ENCODE results near the gene ERVMER34-1. TPM values are rescaled to one million over a fixed set of nuclear protein-coding genes. Genes with fewer than 3 reads are reported as not detected.

Gene ERVMER34-1
- total RNA-seq, 5 donors from 2014 or later (not counting 1 experiment from before 2014, with no cell fraction given): not detected

DNA sequence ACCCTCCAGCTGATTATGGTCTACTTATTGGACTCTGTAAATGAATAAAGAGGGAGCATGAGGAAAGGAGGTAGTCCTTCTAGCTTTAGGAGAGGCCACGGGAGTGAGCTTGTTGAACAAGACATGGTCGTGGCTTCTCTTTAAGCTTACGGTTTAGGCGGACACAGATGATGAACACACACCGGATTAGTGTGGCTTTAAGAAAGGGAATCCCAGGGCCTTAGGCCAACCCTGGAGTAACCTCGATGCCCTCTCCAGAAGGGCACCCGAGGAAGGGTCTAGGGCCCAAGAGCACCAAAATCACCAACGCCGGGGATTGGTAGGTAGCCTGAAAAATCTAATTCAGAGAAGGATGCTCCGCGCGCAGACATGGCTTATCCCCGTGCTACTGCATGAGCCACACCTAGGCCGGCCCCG, 39.4 kb downstream of the ERVMER34-1 start:
- no peaks in the 10 kb centered on the region for H3K9me3 Mint-ChIP-seq
- peaks cover 21% of the 10 kb centered on the region for H3K36me3 Mint-ChIP-seq
- Histone ChIP-seq H3K36me3 (ENCODE audit: control insufficient read depth in 2 of 2, extremely low read depth in 1 of 2, insufficient read depth in 1 of 2, low read length in 1 of 2) (peaks cover 2 to 22% of the 10 kb centered on the region in 2 donors), H3K9me3 (no peaks in the 10 kb centered on the region), H3K27ac (ENCODE audit: low read length) (peak overlapping the region; percentile 75), H3K4me1 (ENCODE audit: control insufficient read depth in 1 of 2, extremely low read depth in 1 of 2, insufficient read depth in 2 of 2, low read length in 2 of 2) (peaks cover 7 to 39% of the 10 kb centered on the region in 2 experiments), H3K27me3 (replicated peaks in 1 of 2; ENCODE audit: control insufficient read depth in 2 of 2, extremely low read depth in 1 of 2, insufficient read depth in 2 of 2, low read length in 1 of 2) (no peaks in the 10 kb centered on the region), H3K4me3 (ENCODE audit: control insufficient read depth in 1 of 2, extremely low read depth in 1 of 2, low read length in 1 of 2) (peak overlapping the region in 1 of 2 donors; percentile 55)
- ATAC-seq (replicated peaks in 1 of 4) (peak in 1 of 4 experiments; percentile 0), DNase-seq (no peak)
- ChIA-PET CTCF (interaction anchor here in 1 of 2 donors (0.5 to 2.5 kb wide), 5 partner anchors 9 to 1521 kb away, joined by 3 to 23 read pairs (median 4); no protein-coding TSS in a partner anchor), POLR2A (interaction anchor here (0.5 to 2.2 kb wide), 12 partner anchors 9 to 1319 kb away, joined by 3 to 36 read pairs (median 3); no protein-coding TSS in a partner anchor)
- peaks cover 36 to 51% (median 50%) of the 10 kb centered on the region in 3 donors for H3K4me1 Mint-ChIP-seq
- H3K27ac Mint-ChIP-seq: peak overlapping the region; percentile 41 to 84
- H3K27me3 Mint-ChIP-seq: no peaks in the 10 kb centered on the region
- 26% methylated on average over 13 of the region's 15 CpGs for WGBS (ENCODE audit: insufficient coverage)
- H3K4me3 Mint-ChIP-seq: peak overlapping the region; percentile 70 to 86 (median 77)

DNA sequence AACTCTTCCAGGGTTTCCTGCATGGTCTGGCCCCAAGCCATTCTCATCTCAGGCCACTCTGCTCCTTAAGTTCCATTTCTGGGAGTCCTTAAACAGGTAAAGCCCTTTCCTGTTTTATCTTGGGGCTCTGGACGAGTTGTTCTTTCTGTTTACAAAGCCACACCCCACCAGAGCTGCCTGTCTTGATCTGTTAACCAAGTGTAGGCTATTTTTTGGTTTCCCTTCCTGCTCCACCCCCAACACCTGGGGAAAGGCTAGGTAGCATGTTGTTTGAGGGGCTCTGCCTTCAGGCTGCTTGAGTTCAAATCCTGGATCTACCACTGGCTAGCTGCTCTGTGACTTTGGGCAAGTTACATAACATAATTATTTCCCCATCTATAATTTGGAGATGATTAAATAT, 40.0 kb downstream of the ERVMER34-1 start:
- Histone ChIP-seq H3K36me3 (ENCODE audit: control insufficient read depth in 2 of 2, extremely low read depth in 1 of 2, insufficient read depth in 1 of 2, low read length in 1 of 2) (peaks cover 2 to 17% of the 10 kb centered on the region in 2 donors), H3K4me1 (ENCODE audit: control insufficient read depth in 1 of 2, extremely low read depth in 1 of 2, insufficient read depth in 2 of 2, low read length in 2 of 2) (peaks cover 7 to 39% of the 10 kb centered on the region in 2 experiments), H3K27me3 (replicated peaks in 1 of 2; ENCODE audit: control insufficient read depth in 2 of 2, extremely low read depth in 1 of 2, insufficient read depth in 2 of 2, low read length in 1 of 2) (no peaks in the 10 kb centered on the region), H3K27ac (ENCODE audit: low read length) (peak overlapping the region; percentile 75), H3K9me3 (no peaks in the 10 kb centered on the region), H3K4me3 (ENCODE audit: control insufficient read depth in 1 of 2, extremely low read depth in 1 of 2, low read length in 1 of 2) (no peak overlapping the region)
- no CpG with 5 or more reads among the region's 1 CpG for WGBS (ENCODE audit: insufficient coverage)
- Mint-ChIP-seq H3K4me3 (peak overlapping the region; percentile 10 to 86 (median 70)), H3K36me3 (peaks cover 21% of the 10 kb centered on the region), H3K9me3 (no peaks in the 10 kb centered on the region), H3K27me3 (no peaks in the 10 kb centered on the region), H3K27ac (peak overlapping the region; percentile 41 to 84), H3K4me1 (peaks cover 36 to 51% (median 48%) of the 10 kb centered on the region in 3 donors)
- CTCF ChIA-PET: interaction anchor here in 1 of 2 donors (0.5 to 2.5 kb wide), 2 partner anchors 11 to 167 kb away, joined by 3 to 23 read pairs; no protein-coding TSS in a partner anchor
- POLR2A ChIA-PET: interaction anchor here (0.5 to 1.6 kb wide), 3 partner anchors 9 to 408 kb away, joined by 3 to 6 read pairs (median 3); no protein-coding TSS in a partner anchor
- ATAC-seq (replicated peaks in 1 of 4) (no peak), DNase-seq (peak in 1 of 35 experiments; percentile 9)

DNA sequence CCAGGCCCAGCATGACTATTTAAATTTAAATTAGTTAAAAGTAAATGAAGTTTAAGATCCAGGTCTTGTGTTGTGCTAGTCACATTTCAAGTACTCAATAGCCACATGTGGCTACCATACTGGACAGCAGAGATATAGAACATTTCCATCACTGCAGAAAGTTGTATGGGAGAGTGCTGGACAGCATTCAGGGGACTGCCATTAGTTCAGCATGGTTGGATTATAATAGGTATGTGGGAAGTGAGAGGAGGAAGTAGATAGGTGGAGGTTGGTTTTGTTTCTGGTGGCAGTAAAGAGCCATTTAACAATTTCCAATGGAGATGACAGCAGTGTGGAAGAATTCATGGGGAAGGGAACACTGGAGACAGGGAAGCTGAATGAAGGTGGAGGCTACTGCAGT, 42.1 kb downstream of the ERVMER34-1 start:
- CTCF ChIA-PET: no interaction called here
- peak overlapping the region in 1 of 2 donors; percentile 19 for H3K27ac Mint-ChIP-seq

DNA sequence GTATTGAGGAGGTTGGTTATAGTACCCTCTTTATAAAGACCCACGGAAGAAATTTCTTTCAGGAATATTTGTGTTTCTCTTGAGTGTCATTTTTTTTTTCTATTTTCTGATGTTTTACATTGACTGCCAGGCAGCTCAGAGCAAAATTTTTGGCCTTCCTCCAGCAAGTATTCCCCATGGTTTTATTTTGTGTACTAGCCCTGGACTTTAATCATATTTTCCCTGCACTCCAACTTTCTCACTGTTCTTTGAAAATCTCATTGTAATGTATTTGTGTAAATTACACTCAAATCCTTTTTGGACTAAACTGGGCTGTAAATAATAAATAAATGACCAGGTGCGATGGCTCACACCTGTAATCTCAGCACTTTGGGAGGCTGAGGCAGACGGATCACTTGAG, 46.6 kb downstream of the ERVMER34-1 start:
- POLR2A ChIA-PET: no interaction called here
- no peaks in the 10 kb centered on the region for H3K36me3 Mint-ChIP-seq
- no CpG with 5 or more reads among the region's 3 CpGs for WGBS (ENCODE audit: insufficient coverage)

More for the DNA sequence above, 42.1 kb downstream of the ERVMER34-1 start:
- Histone ChIP-seq H3K4me1 (ENCODE audit: control insufficient read depth in 1 of 2, extremely low read depth in 1 of 2, insufficient read depth in 2 of 2, low read length in 2 of 2) (peaks cover 7 to 26% of the 10 kb centered on the region in 2 experiments), H3K9me3 (no peaks in the 10 kb centered on the region), H3K4me3 (ENCODE audit: control insufficient read depth in 1 of 2, extremely low read depth in 1 of 2, low read length in 1 of 2) (no peak overlapping the region), H3K27me3 (replicated peaks in 1 of 2; ENCODE audit: control insufficient read depth in 2 of 2, extremely low read depth in 1 of 2, insufficient read depth in 2 of 2, low read length in 1 of 2) (no peaks in the 10 kb centered on the region), H3K36me3 (ENCODE audit: control insufficient read depth in 2 of 2, extremely low read depth in 1 of 2, insufficient read depth in 1 of 2, low read length in 1 of 2) (peaks cover 2 to 3% of the 10 kb centered on the region in 2 donors), H3K27ac (ENCODE audit: low read length) (no peak overlapping the region)
- Mint-ChIP-seq H3K9me3 (no peaks in the 10 kb centered on the region), H3K36me3 (peaks cover 6% of the 10 kb centered on the region), H3K4me3 (no peak overlapping the region), H3K27me3 (peaks cover 4% of the 10 kb centered on the region in 2 donors), H3K4me1 (peaks cover 15 to 31% (median 28%) of the 10 kb centered on the region in 3 donors)
- ATAC-seq (replicated peaks in 1 of 4) (no peak), DNase-seq (no peak)
- POLR2A ChIA-PET: no interaction called here

DNA sequence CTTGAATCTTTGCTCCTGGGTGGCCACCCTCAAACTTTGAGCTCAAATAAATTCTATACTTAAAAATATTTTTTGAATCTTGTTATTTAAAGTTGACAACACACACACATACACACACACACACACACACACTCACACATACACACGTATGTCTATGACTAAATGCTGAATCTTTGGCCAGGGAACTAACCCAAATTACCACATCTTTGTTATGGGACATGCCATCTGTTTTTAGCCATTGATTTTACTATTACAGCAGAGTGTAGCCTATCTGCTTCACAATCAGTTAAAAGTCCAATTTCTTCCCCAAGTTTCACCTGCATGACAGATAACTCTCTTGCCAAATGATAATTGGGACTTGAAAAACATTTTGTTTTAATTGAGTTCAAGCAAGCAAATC, 47.1 kb downstream of the ERVMER34-1 start:
- ChIA-PET POLR2A (interaction anchor here in 1 of 2 donors (0.6 kb wide), 1 partner anchor 414 kb away, joined by 3 read pairs; no protein-coding TSS in a partner anchor), CTCF (no interaction called here)
- Histone ChIP-seq H3K36me3 (ENCODE audit: control insufficient read depth in 2 of 2, extremely low read depth in 1 of 2, insufficient read depth in 1 of 2, low read length in 1 of 2) (no peaks in the 10 kb centered on the region), H3K4me3 (ENCODE audit: control insufficient read depth in 1 of 2, extremely low read depth in 1 of 2, low read length in 1 of 2) (no peak overlapping the region), H3K27me3 (replicated peaks in 1 of 2; ENCODE audit: control insufficient read depth in 2 of 2, extremely low read depth in 1 of 2, insufficient read depth in 2 of 2, low read length in 1 of 2) (peaks cover 0 to 2% of the 10 kb centered on the region in 2 experiments), H3K4me1 (ENCODE audit: control insufficient read depth in 1 of 2, extremely low read depth in 1 of 2, insufficient read depth in 2 of 2, low read length in 2 of 2) (no peaks in the 10 kb centered on the region), H3K9me3 (no peaks in the 10 kb centered on the region), H3K27ac (ENCODE audit: low read length) (no peak overlapping the region)
- no peak overlapping the region for H3K4me3 Mint-ChIP-seq
- H3K9me3 Mint-ChIP-seq: no peaks in the 10 kb centered on the region
- H3K36me3 Mint-ChIP-seq: no peaks in the 10 kb centered on the region
- no peaks in the 10 kb centered on the region for H3K4me1 Mint-ChIP-seq
- no peak overlapping the region for H3K27ac Mint-ChIP-seq
- peaks cover 4% of the 10 kb centered on the region in 2 donors for H3K27me3 Mint-ChIP-seq
- DNase-seq (no peak), ATAC-seq (replicated peaks in 1 of 4) (no peak)
- 45% methylated on average over 1 of the region's 1 CpG for WGBS (ENCODE audit: insufficient coverage)

More for the DNA sequence above, 46.6 kb downstream of the ERVMER34-1 start:
- H3K4me3 Mint-ChIP-seq: no peak overlapping the region
- Histone ChIP-seq H3K27ac (ENCODE audit: low read length) (no peak overlapping the region), H3K36me3 (ENCODE audit: control insufficient read depth in 2 of 2, extremely low read depth in 1 of 2, insufficient read depth in 1 of 2, low read length in 1 of 2) (no peaks in the 10 kb centered on the region), H3K4me1 (ENCODE audit: control insufficient read depth in 1 of 2, extremely low read depth in 1 of 2, insufficient read depth in 2 of 2, low read length in 2 of 2) (no peaks in the 10 kb centered on the region), H3K4me3 (ENCODE audit: control insufficient read depth in 1 of 2, extremely low read depth in 1 of 2, low read length in 1 of 2) (no peak overlapping the region), H3K27me3 (replicated peaks in 1 of 2; ENCODE audit: control insufficient read depth in 2 of 2, extremely low read depth in 1 of 2, insufficient read depth in 2 of 2, low read length in 1 of 2) (peaks cover 0 to 2% of the 10 kb centered on the region in 2 experiments), H3K9me3 (no peaks in the 10 kb centered on the region)
- H3K27ac Mint-ChIP-seq: no peak overlapping the region
- DNase-seq: no peak
- ATAC-seq (replicated peaks in 1 of 4): no peak
- H3K9me3 Mint-ChIP-seq: no peaks in the 10 kb centered on the region
- H3K4me1 Mint-ChIP-seq: no peaks in the 10 kb centered on the region
- H3K27me3 Mint-ChIP-seq: peaks cover 4% of the 10 kb centered on the region in 2 donors
- CTCF ChIA-PET: no interaction called here

DNA sequence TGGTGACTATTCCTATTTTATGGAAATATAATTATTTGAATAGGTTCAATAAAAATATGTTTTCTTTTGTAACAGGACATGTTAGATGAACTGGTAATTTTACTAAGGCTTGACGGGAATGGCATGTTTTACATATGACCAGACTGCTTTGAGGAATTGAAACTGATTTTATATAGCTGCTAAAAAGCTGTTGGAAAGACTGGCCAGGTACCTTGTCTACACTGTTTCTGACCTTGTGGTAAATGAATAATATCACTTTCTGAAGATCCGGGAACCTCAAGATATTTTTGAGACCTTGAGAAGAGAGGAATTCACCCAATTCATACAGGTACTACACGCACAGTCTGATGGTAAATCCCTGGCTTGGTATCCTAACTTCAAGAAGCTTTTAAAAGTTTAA, 50.0 kb downstream of the ERVMER34-1 start:
- DNase-seq: no peak
- H3K36me3 ChIP-seq (ENCODE audit: control insufficient read depth in 2 of 2, extremely low read depth in 1 of 2, insufficient read depth in 1 of 2, low read length in 1 of 2): no peaks in the 10 kb centered on the region
- peaks cover 4 to 7% of the 10 kb centered on the region in 2 donors for H3K27me3 Mint-ChIP-seq
- peaks cover 0 to 2% of the 10 kb centered on the region in 2 experiments for H3K27me3 ChIP-seq (replicated peaks in 1 of 2; ENCODE audit: control insufficient read depth in 2 of 2, extremely low read depth in 1 of 2, insufficient read depth in 2 of 2, low read length in 1 of 2)
- POLR2A ChIA-PET: interaction anchor here in 1 of 2 donors (0.6 to 1.2 kb wide), 2 partner anchors 11 to 455 kb away, joined by 3 read pairs; no protein-coding TSS in a partner anchor
- CTCF ChIA-PET: no interaction called here
- H3K27ac Mint-ChIP-seq: no peak overlapping the region
- no peak overlapping the region for H3K4me3 ChIP-seq (ENCODE audit: control insufficient read depth in 1 of 2, extremely low read depth in 1 of 2, low read length in 1 of 2)
- no peaks in the 10 kb centered on the region for H3K36me3 Mint-ChIP-seq
- no peaks in the 10 kb centered on the region for H3K9me3 Mint-ChIP-seq
- no peaks in the 10 kb centered on the region for H3K4me1 ChIP-seq (ENCODE audit: control insufficient read depth in 1 of 2, extremely low read depth in 1 of 2, insufficient read depth in 2 of 2, low read length in 2 of 2)
- H3K4me1 Mint-ChIP-seq: peaks cover 0 to 5% (median 4%) of the 10 kb centered on the region in 3 donors
- H3K9me3 ChIP-seq: no peaks in the 10 kb centered on the region
- no peak overlapping the region for H3K27ac ChIP-seq (ENCODE audit: low read length)
- 80% methylated on average over 1 of the region's 3 CpGs for WGBS (ENCODE audit: insufficient coverage)
- no peak overlapping the region for H3K4me3 Mint-ChIP-seq
- no peak for ATAC-seq (replicated peaks in 1 of 4)
